ENCODE data around the gene C18orf54.
"Not testable (repeated sequence)": the region's sequence is repeated elsewhere in the genome, so short reads cannot be mapped to it uniquely, and the experiment has no call there.

Gene C18orf54

DNA sequence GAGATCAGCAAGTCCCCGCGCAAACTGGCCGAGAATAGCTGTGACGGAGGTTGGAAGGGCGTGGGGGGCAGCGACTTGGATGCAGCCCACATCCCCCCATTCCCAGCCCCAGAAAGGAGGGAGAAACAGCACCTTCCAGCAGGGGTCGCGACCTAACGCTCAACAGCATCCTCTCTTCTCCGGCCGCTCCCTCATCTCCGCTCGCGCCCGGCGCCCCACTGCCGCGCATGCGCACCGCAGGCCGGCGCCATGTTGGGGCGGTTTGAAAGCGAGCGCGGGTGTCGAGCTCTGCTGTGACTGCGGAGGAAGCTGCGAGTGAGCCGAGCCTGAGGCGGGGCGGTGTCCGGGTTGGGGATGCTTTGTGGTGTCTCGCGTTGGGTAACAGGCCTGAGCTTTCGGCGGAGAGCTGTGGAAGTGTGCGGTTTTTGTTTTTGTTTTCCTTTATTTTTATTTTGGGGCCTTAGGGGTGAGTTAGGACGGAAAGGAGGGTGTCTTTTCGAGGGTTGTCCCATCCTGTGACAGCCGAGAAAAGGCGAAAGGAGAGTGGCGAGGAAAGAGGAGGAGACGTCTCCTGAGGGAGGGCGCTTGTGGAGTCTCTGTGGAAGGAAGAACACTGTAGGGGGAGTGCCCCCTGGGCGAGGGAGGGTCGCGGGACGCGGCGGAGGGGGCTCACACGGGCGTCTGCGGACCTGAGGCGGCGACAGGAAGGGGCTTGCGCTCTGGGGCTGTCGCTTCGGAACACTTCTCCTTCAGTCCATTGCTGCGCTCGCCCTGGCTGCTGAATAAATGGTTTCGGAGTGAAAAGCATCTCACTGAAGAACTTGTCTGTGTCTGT, at the start of gene C18orf54, which contains the start of gene STARD6:
C18orf54 (plus strand) TSS at position 247 of the 835 bp plus-strand sequence. CDS start 2,667 bp downstream, outside the sequence.
STARD6 (minus strand) TSS at position 199 of the 835 bp plus-strand sequence. CDS start 3,285 bp downstream, outside the sequence.
- DNase-seq = peak; percentile 91
- in situ Hi-C loops (cut with HindIII; ENCODE audit: low pct_ligation_motif_present, low pct_unique_long_range_greater_than_20kb, low sequenced_read_pairs) = no loop called here

DNA sequence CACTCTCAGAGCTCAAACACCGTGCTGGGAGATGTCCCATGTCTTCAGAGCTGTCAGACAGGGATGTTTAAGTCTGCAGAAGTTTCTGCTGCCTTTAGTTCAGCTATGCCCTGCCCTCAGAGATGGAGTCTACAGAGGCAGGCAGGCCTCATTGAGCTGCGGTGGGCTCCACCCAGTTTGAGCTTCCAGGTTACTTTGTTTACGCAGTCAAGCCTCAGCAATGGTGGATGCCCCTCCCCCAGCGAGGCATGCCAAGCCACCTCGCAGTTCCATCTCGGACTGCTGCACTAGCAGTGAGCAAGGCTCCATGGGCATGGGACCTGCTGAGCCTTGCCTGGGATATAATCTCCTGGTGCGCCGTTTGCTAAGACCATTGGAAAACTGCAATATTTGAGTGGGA, 48.1 kb upstream of the C18orf54 start:
- DNase-seq; in situ Hi-C loops (cut with HindIII; ENCODE audit: low pct_ligation_motif_present, low pct_unique_long_range_greater_than_20kb, low sequenced_read_pairs): not testable (repeated sequence)

DNA sequence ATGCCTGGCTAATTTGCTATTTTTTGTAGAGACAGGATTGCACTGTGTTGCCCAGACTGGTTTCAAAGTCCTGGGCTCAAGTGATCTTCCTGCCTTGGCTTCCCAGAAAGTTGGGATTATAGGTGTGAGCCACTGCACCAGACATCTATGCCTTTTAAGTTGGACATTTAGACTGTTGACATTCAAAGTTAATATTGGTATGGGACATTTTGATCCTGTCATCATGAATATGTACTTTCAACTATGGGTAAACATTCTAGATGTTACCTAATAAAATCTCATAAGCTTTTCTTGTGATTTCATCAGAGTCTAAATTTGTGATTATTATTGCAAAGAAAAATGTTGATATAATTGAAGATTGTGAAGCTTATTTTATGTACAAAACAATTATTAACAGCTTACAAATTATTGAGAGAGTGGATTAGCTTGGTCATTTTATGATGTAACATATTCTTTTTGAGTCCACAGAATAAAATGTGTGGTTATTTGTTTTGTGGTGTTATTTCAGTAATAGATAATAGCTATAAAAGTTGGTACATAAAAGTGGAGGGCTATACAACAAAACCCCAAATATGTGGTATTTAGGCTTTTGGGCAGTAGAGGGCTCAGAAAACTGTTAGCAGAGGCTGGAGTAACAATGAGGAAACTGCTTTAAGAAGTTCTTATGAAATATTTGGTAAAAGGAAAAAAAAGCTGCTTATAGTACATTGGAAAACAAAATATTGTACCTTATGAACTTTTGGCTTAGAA, 41.5 kb upstream of the C18orf54 start:
- DNase-seq = no peak
- in situ Hi-C loops (cut with HindIII; ENCODE audit: low pct_ligation_motif_present, low pct_unique_long_range_greater_than_20kb, low sequenced_read_pairs) = no loop called here

DNA sequence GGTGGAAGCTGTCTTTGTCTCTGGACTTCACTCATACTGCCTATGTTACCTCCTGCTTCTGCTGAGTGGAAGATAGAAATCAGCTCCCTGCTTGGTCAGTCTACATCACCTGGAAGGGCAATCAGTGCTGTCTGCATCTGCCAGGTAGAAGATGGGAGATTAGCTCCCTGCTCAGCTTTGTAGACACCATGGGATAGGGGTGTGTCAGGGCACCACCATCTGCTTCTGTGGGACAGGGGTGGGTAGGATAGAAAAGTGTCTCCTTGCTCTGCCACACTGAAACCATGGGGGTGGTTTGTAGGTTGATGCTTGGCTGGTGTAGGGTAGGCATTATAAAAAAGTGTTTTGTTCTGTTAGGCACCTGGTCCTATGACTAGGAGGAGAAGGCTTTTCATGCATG, 34.1 kb upstream of the C18orf54 start:
- in situ Hi-C loops (cut with HindIII; ENCODE audit: low pct_ligation_motif_present, low pct_unique_long_range_greater_than_20kb, low sequenced_read_pairs) = no loop called here
- no peak for DNase-seq

DNA sequence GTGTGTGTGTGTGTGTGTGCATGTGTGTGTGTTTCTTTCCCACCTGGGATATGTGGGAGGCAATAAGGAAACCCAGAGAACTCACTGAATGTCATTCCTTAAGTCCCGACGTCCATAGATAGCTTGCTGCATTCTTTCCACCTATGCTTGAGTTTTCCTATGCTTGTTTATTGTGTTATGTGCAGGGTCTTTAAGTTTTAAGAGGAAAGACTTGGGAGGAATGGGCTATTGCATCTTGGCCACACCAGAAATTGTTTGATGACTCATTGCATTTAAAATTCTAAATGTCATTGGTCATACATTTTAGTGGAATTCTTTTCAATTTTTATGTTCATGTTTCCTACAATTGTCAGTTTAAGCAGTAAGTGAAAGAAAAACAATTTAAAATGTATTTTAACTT, 33.7 kb upstream of the C18orf54 start:
- in situ Hi-C loops (cut with HindIII; ENCODE audit: low pct_ligation_motif_present, low pct_unique_long_range_greater_than_20kb, low sequenced_read_pairs) = no loop called here
- no peak for DNase-seq

DNA sequence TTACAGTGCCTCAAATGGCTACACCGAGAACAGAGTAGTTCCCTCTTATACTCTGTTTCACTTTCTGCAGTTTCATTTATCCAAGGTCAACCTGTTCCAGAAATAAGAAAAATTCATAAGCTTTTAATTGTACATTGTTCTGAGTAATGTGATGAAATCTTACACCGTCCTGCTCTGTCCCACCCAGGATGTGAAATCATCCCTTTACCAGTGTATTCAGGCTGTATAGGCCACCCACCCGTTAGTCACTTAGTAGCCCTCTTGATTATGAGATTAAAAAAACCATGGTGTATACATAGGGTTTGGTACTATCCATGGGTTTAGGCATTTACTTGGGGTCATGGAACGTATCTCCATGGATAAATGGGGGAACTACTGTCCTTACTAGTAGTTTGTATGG, 29.9 kb upstream of the C18orf54 start:
- in situ Hi-C loops (cut with HindIII; ENCODE audit: low pct_ligation_motif_present, low pct_unique_long_range_greater_than_20kb, low sequenced_read_pairs) = no loop called here
- DNase-seq = no peak

DNA sequence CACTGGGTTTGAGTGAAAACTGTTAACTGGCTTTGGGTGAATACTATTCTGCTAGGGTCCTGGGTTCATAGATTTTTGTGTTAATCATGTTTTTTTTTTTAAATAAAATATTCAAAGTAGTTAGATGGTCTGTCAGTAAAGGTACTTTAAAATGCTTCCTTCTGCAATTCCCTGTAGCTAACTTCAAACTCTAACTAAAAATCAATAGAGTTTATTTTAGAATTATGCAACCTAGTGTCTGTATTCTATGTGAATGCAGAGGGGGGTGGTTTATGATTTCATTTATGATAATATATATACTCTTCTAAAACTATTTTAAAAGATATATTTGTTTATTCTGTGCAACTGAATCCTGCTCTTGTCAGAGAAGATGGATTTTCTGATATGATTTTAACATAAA, 27.9 kb upstream of the C18orf54 start:
- in situ Hi-C loops (cut with HindIII; ENCODE audit: low pct_ligation_motif_present, low pct_unique_long_range_greater_than_20kb, low sequenced_read_pairs) = no loop called here
- DNase-seq = no peak

DNA sequence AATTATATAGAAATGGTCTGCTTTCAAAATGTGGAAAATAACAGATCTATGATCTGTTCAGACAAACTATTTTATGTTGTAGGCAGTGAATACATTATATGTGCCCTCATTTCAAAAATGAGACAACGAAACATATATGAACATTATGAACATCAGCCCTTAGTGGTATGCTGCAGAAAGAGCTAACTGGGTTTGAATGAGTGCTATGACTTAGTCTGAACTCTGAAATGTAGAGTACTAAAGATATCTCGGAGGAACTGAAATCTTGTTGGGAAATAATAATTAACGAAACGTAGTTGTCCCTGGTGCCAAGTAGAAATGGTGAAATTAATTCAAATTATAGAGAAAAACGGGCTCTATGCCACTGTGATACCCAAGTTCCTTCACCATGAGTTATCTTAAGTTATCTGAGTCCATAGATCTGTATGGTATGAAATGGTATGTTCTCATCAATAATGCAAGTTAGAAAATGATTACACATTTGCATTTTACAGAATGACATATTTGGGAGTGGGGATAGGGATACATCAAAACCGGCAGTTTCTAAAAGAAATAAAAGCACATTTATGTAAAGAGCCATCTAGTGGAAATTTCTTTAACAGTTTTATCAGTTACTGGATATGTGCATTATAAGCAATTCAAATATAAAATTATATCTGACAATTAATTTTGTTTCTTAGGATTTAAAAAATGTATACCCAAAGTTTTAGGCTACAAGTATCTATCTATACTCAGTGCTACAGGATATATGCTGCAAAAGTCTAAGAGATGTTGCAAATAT, 26.7 kb upstream of the C18orf54 start:
- peak; percentile 5 for DNase-seq
- in situ Hi-C loops (cut with HindIII; ENCODE audit: low pct_ligation_motif_present, low pct_unique_long_range_greater_than_20kb, low sequenced_read_pairs) = no loop called here

DNA sequence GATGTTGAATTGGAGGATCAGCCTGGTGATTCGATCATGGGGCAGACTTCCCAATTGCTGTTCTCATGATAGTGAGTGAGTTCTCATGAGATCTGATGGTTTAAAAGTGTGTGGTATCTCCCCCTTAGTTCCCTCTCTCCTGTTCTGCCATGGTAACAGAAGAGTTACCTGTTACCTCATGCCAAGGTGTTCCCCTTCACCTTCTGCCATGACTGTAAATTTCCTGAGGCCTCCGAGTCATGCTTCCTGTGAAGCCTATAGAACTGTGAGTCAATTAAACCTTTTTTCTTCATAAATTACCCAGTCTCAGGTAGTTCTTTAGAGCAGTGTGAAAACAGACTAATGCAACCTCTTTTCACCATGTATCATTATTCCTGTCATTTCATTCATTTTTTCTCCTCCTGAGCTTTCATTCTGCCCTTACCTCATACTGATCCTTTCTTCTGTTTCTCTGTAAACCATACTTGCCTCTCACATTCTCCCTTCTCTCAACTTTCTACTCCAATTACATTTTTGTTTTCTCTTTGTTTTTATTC, 22.0 kb upstream of the C18orf54 start:
- no peak for DNase-seq
- in situ Hi-C loops (cut with HindIII; ENCODE audit: low pct_ligation_motif_present, low pct_unique_long_range_greater_than_20kb, low sequenced_read_pairs) = no loop called here

DNA sequence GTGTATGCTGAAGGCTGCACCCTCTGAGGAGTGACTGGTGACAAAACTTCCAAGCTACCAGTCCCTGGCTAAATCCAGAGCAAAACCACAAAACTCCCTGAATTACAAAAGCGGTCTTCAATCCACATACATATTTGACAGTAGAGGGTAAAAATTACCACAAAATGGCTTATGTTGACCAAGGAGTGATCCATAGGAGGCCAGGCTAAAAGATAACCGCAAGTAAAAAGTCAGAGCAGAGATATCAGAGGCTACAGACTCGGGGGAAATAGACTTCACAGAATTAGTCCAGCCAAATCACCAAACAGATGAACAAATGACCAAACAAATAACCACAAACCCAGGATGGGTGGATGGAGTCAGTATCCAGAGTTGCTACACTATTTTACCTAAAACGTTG, 19.5 kb upstream of the C18orf54 start:
- no peak for DNase-seq
- in situ Hi-C loops (cut with HindIII; ENCODE audit: low pct_ligation_motif_present, low pct_unique_long_range_greater_than_20kb, low sequenced_read_pairs) = no loop called here

DNA sequence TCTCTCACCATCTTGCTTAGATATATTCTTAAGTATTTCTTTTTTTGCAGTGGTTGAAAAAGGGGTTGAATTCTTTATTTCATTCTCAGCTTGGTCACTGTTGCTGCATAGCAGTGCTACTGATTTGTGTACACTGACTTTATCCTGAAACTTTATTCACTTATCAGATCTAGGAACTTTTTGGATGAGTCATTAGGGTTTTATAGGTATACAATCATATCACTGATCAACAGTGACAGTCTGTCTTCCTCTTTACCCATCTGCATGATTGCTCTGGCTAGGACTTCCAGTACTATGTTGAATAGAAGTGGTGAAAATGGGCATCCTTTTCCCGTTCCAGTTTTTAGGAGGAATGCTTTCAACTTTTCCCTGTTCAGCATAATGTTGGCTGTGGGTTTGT, 6.5 kb upstream of the C18orf54 start:
- no peak for DNase-seq
- in situ Hi-C loops (cut with HindIII; ENCODE audit: low pct_ligation_motif_present, low pct_unique_long_range_greater_than_20kb, low sequenced_read_pairs) = no loop called here

DNA sequence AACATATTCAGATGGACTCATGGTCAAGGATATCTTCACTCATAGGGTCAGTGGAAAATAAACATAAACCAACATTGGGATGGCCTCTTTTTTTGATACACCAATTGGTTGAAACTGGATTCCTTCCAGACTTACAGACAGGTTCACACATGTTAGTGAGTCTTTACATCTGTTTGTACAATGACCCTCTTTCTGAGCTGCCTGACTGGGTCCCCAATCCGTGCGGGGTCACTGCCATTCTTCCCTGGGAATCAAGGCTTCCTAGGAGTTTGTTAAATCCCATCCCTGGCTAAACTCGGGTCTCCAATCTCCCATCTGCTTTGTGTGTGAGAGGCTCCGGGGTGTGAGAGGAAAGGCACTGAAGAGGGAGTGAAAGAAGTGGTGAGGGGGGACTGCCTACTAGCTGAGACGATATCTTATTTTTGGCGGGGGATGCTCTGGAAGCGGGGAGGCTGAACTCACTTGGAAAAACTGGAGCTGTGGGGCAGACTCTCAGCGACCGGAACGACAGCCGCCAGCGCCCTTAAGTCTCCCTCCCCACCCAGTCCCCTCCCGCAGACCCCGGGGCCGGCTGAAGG, 535 bp upstream of the C18orf54 start:
- peak; percentile 13 for DNase-seq
- in situ Hi-C loops (cut with HindIII; ENCODE audit: low pct_ligation_motif_present, low pct_unique_long_range_greater_than_20kb, low sequenced_read_pairs) = no loop called here

DNA sequence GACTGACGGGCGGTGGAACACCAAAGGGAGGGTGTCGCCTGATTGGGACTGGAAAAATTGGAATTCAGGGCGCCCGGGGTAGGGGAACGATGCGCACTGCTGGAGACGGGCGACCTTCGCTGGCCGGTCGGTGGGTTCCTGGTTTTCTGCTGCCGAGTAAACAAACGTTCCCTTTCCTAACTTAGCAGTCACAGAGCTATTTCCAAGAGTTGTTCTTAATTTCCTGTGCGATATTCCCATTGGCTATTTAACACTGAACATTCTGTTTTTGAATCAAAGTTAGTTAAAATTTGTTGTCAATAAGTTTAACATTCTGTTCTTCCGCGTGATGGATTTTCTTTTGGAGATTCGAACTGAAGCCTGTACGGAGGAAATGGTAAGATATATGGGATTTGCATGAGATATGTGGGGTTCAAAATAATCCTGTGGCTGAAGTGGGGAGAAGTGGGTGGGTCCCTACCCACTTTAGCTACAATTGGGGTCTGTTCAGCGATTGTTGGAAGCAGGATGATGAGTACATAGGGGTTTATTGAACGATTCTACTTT, 862 bp downstream of the C18orf54 start:
- in situ Hi-C loops (cut with HindIII; ENCODE audit: low pct_ligation_motif_present, low pct_unique_long_range_greater_than_20kb, low sequenced_read_pairs) = no loop called here
- peak; percentile 37 for DNase-seq

DNA sequence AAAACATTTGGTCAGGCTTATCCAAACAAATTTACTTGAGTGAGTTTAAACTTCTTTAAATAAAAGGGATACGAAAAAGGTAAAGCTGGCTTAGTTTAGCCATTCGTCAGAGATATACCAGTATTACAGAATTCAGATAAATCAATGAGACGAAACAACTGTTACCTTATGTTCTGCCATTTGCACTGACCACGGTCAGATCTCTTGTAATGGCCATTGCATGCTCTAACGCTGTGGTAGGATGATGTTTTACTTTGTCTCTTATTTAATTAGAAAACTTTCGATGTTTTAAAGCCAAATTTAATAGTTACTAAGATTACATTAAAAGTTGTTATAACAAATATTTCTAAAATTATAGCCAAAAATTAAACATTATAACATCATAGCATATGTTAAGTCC, 1.5 kb downstream of the C18orf54 start:
- in situ Hi-C loops (cut with HindIII; ENCODE audit: low pct_ligation_motif_present, low pct_unique_long_range_greater_than_20kb, low sequenced_read_pairs) = no loop called here
- DNase-seq = peak; percentile 16

DNA sequence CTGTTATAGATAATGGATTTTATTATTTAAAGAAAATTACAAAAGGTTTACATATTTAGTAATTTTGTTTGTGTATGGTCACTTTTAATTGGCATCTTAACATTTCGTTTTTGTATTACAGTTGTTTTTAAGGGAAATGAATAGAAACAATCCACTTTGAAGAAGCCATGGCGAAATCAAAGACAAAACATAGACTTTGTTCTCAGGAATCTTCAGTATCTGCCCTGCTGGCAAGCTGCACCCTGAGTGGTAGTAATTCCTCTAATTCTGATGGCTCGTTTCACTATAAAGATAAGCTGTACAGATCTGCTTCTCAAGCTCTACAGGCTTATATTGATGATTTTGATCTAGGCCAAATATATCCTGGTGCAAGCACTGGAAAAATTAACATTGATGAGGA, 2.7 kb downstream of the C18orf54 start:
- in situ Hi-C loops (cut with HindIII; ENCODE audit: low pct_ligation_motif_present, low pct_unique_long_range_greater_than_20kb, low sequenced_read_pairs) = no loop called here
- DNase-seq = no peak

DNA sequence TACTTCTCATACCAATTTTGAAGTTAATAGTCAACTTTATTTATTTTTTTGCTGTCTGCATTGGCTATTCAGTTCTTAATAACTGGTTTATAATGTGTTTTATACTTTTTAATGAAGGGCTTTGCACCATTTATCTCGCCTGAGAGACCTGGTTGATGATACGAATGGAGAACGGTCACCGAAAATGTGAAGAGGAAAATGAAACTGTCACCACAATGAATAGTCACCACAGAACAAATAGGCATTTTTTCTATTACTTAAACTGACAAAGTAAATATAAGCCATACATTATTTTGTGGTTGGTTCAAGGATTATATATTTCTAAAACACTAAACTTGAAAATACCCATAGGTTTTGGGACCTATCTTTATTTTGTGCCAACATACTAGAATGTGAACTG, 20.4 kb downstream of the C18orf54 start:
- DNase-seq = no peak
- in situ Hi-C loops (cut with HindIII; ENCODE audit: low pct_ligation_motif_present, low pct_unique_long_range_greater_than_20kb, low sequenced_read_pairs) = no loop called here

DNA sequence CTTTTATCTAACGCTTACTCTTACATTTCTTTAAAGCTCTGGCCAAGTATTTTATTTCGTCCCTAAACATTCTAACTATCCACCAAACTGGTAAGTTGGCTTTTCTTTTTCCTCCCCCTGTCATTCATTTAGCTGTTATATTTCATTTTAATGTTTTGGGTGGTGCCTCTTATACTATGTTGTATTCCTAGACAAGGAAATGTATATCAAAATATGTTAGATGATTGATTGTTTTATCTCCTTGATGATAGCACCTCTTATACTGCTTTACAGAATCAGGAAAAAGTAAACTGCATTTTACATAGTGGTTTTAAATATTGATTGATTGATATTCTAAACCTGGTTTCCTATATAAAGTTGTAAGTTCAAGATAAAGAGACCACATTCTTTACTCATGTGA, 23.9 kb downstream of the C18orf54 start:
- in situ Hi-C loops (cut with HindIII; ENCODE audit: low pct_ligation_motif_present, low pct_unique_long_range_greater_than_20kb, low sequenced_read_pairs) = no loop called here
- no peak for DNase-seq

DNA sequence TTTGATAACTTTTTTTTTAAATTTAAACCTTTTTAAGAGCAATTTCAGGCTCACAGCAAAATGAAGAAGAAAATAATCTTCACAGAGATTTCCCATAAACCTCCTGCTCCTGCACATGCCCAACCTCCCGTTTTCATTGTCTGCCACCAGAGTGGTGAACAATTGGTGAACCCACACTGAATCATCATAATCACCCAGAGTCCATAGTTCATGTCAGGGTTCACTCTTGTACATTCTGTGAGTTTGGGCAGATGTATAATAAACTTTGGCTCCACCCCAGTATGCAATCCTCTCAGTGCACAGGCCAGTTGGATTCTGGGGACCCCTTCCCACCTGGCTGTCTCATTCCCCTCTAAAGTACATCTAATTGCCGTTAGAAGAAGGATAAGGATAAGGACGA, 24.4 kb downstream of the C18orf54 start:
- DNase-seq = no peak
- in situ Hi-C loops (cut with HindIII; ENCODE audit: low pct_ligation_motif_present, low pct_unique_long_range_greater_than_20kb, low sequenced_read_pairs) = no loop called here

Measured in ACHN (cell line).